ENCODE data around the gene FAM174B.

Gene FAM174B

DNA sequence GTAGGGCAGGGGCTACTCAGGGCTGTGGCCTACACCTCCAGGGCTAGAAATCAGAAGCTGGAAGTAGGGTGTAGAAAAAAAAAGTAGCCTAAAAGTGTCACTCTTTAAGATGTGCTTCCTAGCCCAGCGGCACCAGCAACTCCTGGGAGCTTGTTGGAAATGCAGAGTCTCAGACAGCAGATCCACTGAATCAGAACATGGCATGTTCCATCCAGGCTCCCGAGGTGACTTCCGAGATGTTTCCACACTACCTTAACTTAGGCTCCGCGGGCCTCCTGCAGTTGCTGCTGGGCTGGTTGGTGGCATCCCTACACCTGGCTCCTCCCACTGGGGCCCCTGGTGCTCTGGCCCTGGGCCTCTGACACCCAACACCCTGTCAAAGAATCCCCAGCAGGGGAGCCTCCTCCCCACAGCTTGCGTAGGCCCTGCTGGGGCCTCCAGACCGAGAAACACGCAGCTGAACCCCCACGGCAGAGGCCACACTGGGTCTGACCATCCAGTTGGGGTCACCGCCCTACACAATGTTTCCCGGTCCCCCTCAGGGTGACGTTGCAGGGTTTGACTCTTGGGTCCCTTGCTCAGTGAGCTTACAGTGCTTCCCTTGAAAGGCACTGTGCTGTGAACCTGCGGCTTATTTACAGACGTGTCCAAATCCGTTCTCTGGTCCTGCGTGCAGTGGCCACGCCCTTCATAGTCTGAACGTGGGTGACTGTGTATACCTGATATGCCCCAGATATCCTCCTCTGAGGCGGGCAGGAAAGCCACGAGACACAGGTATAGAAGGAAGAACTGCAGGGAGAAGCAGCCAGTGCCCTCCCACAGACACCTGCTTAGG, 46.5 kb downstream of the FAM174B start:
- TF ChIP-seq SIN3A (IDR thresholded peaks at IDR 0.05; ENCODE audit: borderline replicate concordance, insufficient read depth, low read length), result no peak
- TF ChIP-seq TAF1 (IDR thresholded peaks at IDR 0.05; ENCODE audit: borderline replicate concordance, insufficient read depth, low read length), result no peak
- TF ChIP-seq, protein P1, sequence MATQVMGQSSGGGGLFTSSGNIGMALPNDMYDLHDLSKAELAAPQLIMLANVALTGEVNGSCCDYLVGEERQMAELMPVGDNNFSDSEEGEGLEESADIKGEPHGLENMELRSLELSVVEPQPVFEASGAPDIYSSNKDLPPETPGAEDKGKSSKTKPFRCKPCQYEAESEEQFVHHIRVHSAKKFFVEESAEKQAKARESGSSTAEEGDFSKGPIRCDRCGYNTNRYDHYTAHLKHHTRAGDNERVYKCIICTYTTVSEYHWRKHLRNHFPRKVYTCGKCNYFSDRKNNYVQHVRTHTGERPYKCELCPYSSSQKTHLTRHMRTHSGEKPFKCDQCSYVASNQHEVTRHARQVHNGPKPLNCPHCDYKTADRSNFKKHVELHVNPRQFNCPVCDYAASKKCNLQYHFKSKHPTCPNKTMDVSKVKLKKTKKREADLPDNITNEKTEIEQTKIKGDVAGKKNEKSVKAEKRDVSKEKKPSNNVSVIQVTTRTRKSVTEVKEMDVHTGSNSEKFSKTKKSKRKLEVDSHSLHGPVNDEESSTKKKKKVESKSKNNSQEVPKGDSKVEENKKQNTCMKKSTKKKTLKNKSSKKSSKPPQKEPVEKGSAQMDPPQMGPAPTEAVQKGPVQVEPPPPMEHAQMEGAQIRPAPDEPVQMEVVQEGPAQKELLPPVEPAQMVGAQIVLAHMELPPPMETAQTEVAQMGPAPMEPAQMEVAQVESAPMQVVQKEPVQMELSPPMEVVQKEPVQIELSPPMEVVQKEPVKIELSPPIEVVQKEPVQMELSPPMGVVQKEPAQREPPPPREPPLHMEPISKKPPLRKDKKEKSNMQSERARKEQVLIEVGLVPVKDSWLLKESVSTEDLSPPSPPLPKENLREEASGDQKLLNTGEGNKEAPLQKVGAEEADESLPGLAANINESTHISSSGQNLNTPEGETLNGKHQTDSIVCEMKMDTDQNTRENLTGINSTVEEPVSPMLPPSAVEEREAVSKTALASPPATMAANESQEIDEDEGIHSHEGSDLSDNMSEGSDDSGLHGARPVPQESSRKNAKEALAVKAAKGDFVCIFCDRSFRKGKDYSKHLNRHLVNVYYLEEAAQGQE (IDR thresholded peaks at IDR 0.05; ENCODE audit: insufficient read depth in 1 of 2, low read depth in 2 of 2, low read length in 2 of 2), result no peak
- no peak for TF ChIP-seq FOXP2 (optimal IDR thresholded peaks at IDR 0.05; ENCODE audit: borderline replicate concordance, extremely low read depth, extremely low read length, insufficient read depth)
- no peak for TF ChIP-seq POLR2AphosphoS5 (IDR thresholded peaks at IDR 0.05; ENCODE audit: low read depth, low read length)

DNA sequence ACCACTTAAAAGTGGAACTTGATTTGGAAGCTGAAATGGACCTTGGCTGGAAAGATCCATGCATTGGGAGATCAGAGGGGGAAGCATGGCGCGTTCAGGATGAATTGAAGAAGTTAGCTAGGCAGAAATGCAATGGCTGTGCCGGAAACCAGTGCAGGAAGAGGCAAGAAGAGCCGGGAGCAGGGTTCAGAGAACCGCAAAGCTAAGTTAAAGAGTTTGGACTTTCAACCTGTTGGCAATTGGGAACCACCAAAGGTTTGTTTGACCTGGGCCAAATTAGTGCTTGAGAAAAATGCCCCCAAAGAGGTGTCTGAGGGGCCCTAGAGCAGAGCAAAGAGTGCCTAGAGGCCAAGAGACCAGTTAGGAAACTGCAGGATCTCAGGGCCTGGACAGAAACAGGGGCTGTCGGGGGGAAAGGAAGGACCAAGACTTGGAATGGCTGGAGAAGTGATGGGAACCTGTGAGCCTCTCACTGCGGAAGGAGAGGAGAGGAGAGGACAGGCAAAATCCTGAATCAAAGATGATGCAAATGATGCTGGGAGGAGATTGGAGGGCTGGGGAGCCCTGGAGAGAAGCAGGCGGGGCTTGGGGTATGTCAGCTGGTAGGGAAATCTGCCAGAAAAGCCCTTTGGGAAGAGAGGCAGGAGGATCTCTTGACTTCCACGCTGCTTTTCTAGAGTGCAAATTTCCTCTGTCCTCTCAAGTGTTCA, 49.3 kb downstream of the FAM174B start:
- TF ChIP-seq POLR2AphosphoS5 (IDR thresholded peaks at IDR 0.05; ENCODE audit: low read depth, low read length) (no peak), FOXP2 (optimal IDR thresholded peaks at IDR 0.05; ENCODE audit: borderline replicate concordance, extremely low read depth, extremely low read length, insufficient read depth) (no peak), TAF1 (IDR thresholded peaks at IDR 0.05; ENCODE audit: borderline replicate concordance, insufficient read depth, low read length) (no peak), SIN3A (IDR thresholded peaks at IDR 0.05; ENCODE audit: borderline replicate concordance, insufficient read depth, low read length) (no peak)
- TF ChIP-seq, protein P1 (IDR thresholded peaks at IDR 0.05; ENCODE audit: insufficient read depth in 1 of 2, low read depth in 2 of 2, low read length in 2 of 2), result no peak

DNA sequence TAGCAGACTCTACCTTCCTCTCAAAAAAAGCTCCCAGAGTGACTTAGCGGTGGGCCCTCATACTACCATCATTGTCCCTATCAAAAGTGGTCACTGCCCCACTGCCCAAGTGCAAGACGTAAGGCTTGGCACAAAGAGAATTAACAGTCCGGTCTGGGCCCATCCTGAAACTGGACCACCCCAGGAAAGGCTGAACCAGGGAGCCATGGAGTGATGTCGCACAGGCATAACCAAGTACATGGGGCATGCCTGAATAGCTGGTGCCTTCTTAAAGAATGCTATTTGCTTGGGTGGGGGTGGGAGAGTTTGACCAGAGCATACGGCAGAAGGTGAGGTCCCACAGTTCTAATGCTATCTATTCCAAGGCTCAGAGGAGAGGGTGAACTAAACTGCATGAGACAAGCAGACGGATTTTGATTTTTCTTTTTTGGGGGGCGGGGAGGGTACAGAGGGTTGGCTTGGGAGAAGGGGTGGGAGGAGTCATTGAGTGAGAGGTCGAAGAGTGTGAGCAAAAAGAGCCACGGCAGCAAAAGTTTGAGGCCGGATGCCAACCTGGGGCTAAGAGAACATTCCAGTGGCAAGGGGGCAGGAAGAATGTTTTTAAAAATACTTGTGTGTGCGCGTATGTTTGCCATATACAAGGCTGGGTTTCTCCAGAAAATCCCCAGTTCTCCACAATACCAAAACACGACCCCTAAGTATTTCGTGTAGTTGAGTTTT, 50.2 kb downstream of the FAM174B start:
- TF ChIP-seq, protein P1 (IDR thresholded peaks at IDR 0.05; ENCODE audit: insufficient read depth in 1 of 2, low read depth in 2 of 2, low read length in 2 of 2), result no peak
- TF ChIP-seq FOXP2 (optimal IDR thresholded peaks at IDR 0.05; ENCODE audit: borderline replicate concordance, extremely low read depth, extremely low read length, insufficient read depth) (no peak), TAF1 (IDR thresholded peaks at IDR 0.05; ENCODE audit: borderline replicate concordance, insufficient read depth, low read length) (no peak), POLR2AphosphoS5 (IDR thresholded peaks at IDR 0.05; ENCODE audit: low read depth, low read length) (no peak), SIN3A (IDR thresholded peaks at IDR 0.05; ENCODE audit: borderline replicate concordance, insufficient read depth, low read length) (no peak)

DNA sequence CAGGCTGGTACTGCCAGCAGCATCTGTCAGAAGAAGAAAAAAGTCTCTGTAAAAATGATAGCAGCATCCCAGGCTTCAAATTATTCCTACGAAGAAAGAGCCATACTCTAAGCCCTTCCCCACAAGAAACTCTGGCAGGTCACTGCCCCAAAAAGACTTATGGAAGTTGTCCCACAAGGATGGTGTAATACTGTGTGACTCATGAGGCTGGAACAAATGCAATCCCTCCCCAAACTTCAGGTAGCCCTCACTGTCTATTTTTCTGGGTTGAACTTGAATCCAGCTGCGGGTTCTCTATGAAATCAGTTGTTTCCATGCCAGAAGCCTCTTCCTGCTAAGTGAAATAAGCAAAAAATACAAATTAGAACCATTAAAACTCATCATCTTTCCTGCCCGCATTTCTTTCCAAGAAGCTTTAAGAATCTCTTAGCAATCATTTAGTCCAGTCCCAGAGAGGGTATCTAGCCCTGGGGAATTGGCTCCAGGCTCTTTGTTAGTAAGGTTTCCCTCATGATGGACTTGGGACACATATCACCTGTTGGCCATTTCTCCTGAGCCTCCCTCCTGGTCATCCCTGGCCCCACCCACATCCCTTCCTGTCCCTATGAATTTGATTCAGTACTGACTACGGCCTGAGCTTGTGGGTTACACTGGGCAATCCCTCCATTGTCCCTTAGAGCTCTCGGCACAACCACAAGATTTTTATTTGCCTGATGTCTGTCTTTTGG, 51.7 kb downstream of the FAM174B start:
- TF ChIP-seq FOXP2 (optimal IDR thresholded peaks at IDR 0.05; ENCODE audit: borderline replicate concordance, extremely low read depth, extremely low read length, insufficient read depth), result no peak
- TF ChIP-seq, protein P1 (IDR thresholded peaks at IDR 0.05; ENCODE audit: insufficient read depth in 1 of 2, low read depth in 2 of 2, low read length in 2 of 2), result no peak
- no peak for TF ChIP-seq SIN3A (IDR thresholded peaks at IDR 0.05; ENCODE audit: borderline replicate concordance, insufficient read depth, low read length)
- TF ChIP-seq POLR2AphosphoS5 (IDR thresholded peaks at IDR 0.05; ENCODE audit: low read depth, low read length), result no peak
- TF ChIP-seq TAF1 (IDR thresholded peaks at IDR 0.05; ENCODE audit: borderline replicate concordance, insufficient read depth, low read length), result no peak
